ENCODE results near the gene CRYBB2. TPM values are rescaled to one million over a fixed set of nuclear protein-coding genes. Genes with fewer than 3 reads are reported as not detected.
A peak's percentile ranks its signal among the peaks of the same experiment; 100 is the strongest.

Gene CRYBB2
- total RNA-seq, 1 experiment from 2014 or later, result not detected

- Histone ChIP-seq H4K5ac (ENCODE audit: insufficient read length, low read depth, low read length) (no peak overlapping the region), H3K27ac (ENCODE audit: insufficient read length, low read depth, low read length) (no peak overlapping the region), H3K14ac (ENCODE audit: insufficient read depth, low read length) (no peak overlapping the region), H3K9me3 (ENCODE audit: control insufficient read depth, low read depth, low read length) (no peaks in the 10 kb centered on the region), H4K8ac (replicated peaks; ENCODE audit: insufficient read length, low read depth, low read length) (no peak overlapping the region), H2BK120ac (ENCODE audit: low read depth, low read length, poor library complexity, severe bottlenecking) (no peak overlapping the region), H3K79me2 (ENCODE audit: insufficient read depth, low read length) (no peaks in the 10 kb centered on the region), H3K4me2 (ENCODE audit: insufficient read depth, insufficient read length, low read length) (no peak overlapping the region), H2AK5ac (ENCODE audit: insufficient read length, low read length) (no peak overlapping the region), H3T11ph (ENCODE audit: low read length) (no peak overlapping the region), H3K27me3 (ENCODE audit: insufficient read depth, low read length) (no peaks in the 10 kb centered on the region), H3K4me1 (ENCODE audit: insufficient read depth, low read length) (no peaks in the 10 kb centered on the region), H3K56ac (ENCODE audit: insufficient read length, low read depth, low read length) (no peak overlapping the region), H3K4ac (ENCODE audit: low read depth, low read length) (no peak overlapping the region), H2BK12ac (ENCODE audit: insufficient read length, low read depth, low read length) (no peak overlapping the region), H3K9ac (ENCODE audit: extremely low read depth, insufficient read length, low read length) (no peak overlapping the region), H3K23ac (ENCODE audit: insufficient read length, low read depth, low read length) (no peak overlapping the region), H4K20me1 (ENCODE audit: control insufficient read depth, insufficient read depth, insufficient read length) (no peaks in the 10 kb centered on the region), H2AFZ (ENCODE audit: low read length) (no peak overlapping the region), H2BK5ac (ENCODE audit: insufficient read length, low read length) (no peak overlapping the region), H3K23me2 (ENCODE audit: insufficient read length, low read depth, low read length, poor library complexity, severe bottlenecking) (no peaks in the 10 kb centered on the region), H4K91ac (ENCODE audit: insufficient read length, low read depth, low read length) (no peak overlapping the region), H2BK15ac (ENCODE audit: low read depth, low read length) (no peak overlapping the region), H2BK20ac (ENCODE audit: low read depth, low read length, poor library complexity, severe bottlenecking) (no peak overlapping the region), H3K79me1 (ENCODE audit: insufficient read depth, low read depth, low read length, poor library complexity, severe bottlenecking) (no peaks in the 10 kb centered on the region), H3K18ac (ENCODE audit: insufficient read length, low read depth, low read length) (no peak overlapping the region)
- no peak for DNase-seq
- Mint-ChIP-seq H3K27ac (peak overlapping the region in 1 of 3 experiments; percentile 37; a peak in 4 of 7 replicates), H3K4me1 (peaks cover 2 to 4% of the 10 kb centered on the region in 2 experiments; a peak in 3 of 4 replicates), H3K36me3 (ENCODE audit: insufficient read depth in 1 of 3, low read depth in 3 of 3) (peaks cover 11 to 53% (median 37%) of the 10 kb centered on the region in 3 experiments), H3K4me3 (no peak overlapping the region), H3K27me3 (ENCODE audit: low read depth) (no peaks in the 10 kb centered on the region), H3K9me3 (peaks cover 0 to 2% of the 10 kb centered on the region in 2 experiments; a peak in 1 of 5 replicates)
- TF ChIP-seq CTCF (conservative IDR thresholded peaks at IDR 0.05), result no peak
- WGBS (ENCODE audit: extremely low coverage, insufficient read length, low lambda C conversion rate), result 88% methylated on average over 1 of the region's 10 CpGs
Measured at GRCh38 chr22:25182131-25183110, 37.0 kb upstream of the CRYBB2 start.

All from H9 (cell line).